ENCODE results near the gene GREB1L. TPM values are rescaled to one million over a fixed set of nuclear protein-coding genes. Genes with fewer than 3 reads are reported as not detected.

Gene GREB1L
- total and polyA plus RNA-seq, 11 donors = 4.0 to 21.5 (median 9.0) TPM

GRCh38 chr18:21463718-21464117, 221.7 kb downstream of the GREB1L start:
- intact Hi-C loops (cut with DNase I) = loop anchor here in 1 of 10 donors (10.0 kb wide), 1 partner anchor 61 kb away; no protein-coding TSS in a partner anchor

GRCh38 chr18:21468514-21469164, 226.6 kb downstream of the GREB1L start:
- intact Hi-C loops (cut with DNase I) = loop anchor here in 1 of 10 donors (10.0 kb wide), 1 partner anchor 56 kb away; no protein-coding TSS in a partner anchor
- TF ChIP-seq POLR2A (IDR thresholded peaks at IDR 0.05) (no peak), CTCF (IDR thresholded peaks at IDR 0.05) (no peak)
- Histone ChIP-seq H3K9me3 (no peaks in the 10 kb centered on the region), H3K27me3 (no peaks in the 10 kb centered on the region), H3K27ac (no peak overlapping the region), H3K4me1 (peaks cover 0 to 3% (median 0%) of the 10 kb centered on the region in 12 donors), H3K4me3 (no peak overlapping the region), H3K36me3 (no peaks in the 10 kb centered on the region)
- no peak for ATAC-seq
- DNase-seq = no peak
- WGBS, 4 donors = 76 to 83% (median 80%) methylated on average over 4 of the region's 4 CpGs

More at GRCh38 chr18:21463718-21464117, 221.7 kb downstream of the GREB1L start:
- H3K4me3 ChIP-seq = no peak overlapping the region
- H3K27me3 ChIP-seq = no peaks in the 10 kb centered on the region
- TF ChIP-seq CTCF (IDR thresholded peaks at IDR 0.05) = no peak
- no peak for TF ChIP-seq POLR2A (IDR thresholded peaks at IDR 0.05)
- 19 to 39% (median 29%) methylated on average over 3 of the region's 3 CpGs for WGBS, 4 donors
- no peaks in the 10 kb centered on the region for H3K9me3 ChIP-seq
- ATAC-seq (no peak), DNase-seq (no peak)
- H3K27ac ChIP-seq = peak overlapping the region in 2 of 12 donors; percentile 4 to 13
- H3K4me1 ChIP-seq = peaks cover 0 to 17% (median 1%) of the 10 kb centered on the region in 12 donors
- H3K36me3 ChIP-seq = no peaks in the 10 kb centered on the region

- Histone ChIP-seq H3K4me3 (no peak overlapping the region), H3K4me1 (no peaks in the 10 kb centered on the region), H3K9me3 (no peaks in the 10 kb centered on the region), H3K27ac (no peak overlapping the region), H3K27me3 (no peaks in the 10 kb centered on the region), H3K36me3 (no peaks in the 10 kb centered on the region)
- WGBS, 4 donors = 75 to 86% (median 83%) methylated on average over 2 of the region's 2 CpGs
- TF ChIP-seq POLR2A (IDR thresholded peaks at IDR 0.05) = no peak
- no peak for TF ChIP-seq CTCF (IDR thresholded peaks at IDR 0.05)
- DNase-seq = no peak
- intact Hi-C loops (cut with DNase I) = no loop called here
- no peak for ATAC-seq
These were observed 230.7 kb downstream of the GREB1L start for GRCh38 chr18:21472741-21473140.

GRCh38 chr18:21474621-21475020, 232.6 kb downstream of the GREB1L start:
- no peaks in the 10 kb centered on the region for H3K36me3 ChIP-seq
- H3K27ac ChIP-seq = no peak overlapping the region
- H3K27me3 ChIP-seq = no peaks in the 10 kb centered on the region
- ATAC-seq = no peak
- intact Hi-C loops (cut with DNase I) = no loop called here
- H3K4me3 ChIP-seq = no peak overlapping the region
- TF ChIP-seq CTCF (IDR thresholded peaks at IDR 0.05) (no peak), POLR2A (IDR thresholded peaks at IDR 0.05) (no peak)
- no peaks in the 10 kb centered on the region for H3K9me3 ChIP-seq
- no peak for DNase-seq
- WGBS, 4 donors = 79 to 94% (median 86%) methylated on average over 2 of the region's 2 CpGs
- no peaks in the 10 kb centered on the region for H3K4me1 ChIP-seq
